ENCODE data around the gene AHNAK.
A peak's percentile ranks its signal among the peaks of the same experiment; 100 is the strongest.

Gene AHNAK

GRCh38 chr11:62420882-62421281 is 125.7 kb downstream of the AHNAK start:
- no peak for DNase-seq (ENCODE audit: low read depth)
- H3K4me3 ChIP-seq (ENCODE audit: low read depth, low read length) = no peak overlapping the region

GRCh38 chr11:62419943-62420342 is 126.7 kb downstream of the AHNAK start:
- DNase-seq (ENCODE audit: low read depth) = no peak
- no peak overlapping the region for H3K4me3 ChIP-seq (ENCODE audit: low read depth, low read length)

- no peak for DNase-seq (ENCODE audit: low read depth)
- no peak overlapping the region for H3K4me3 ChIP-seq (ENCODE audit: low read depth, low read length)
These were observed 127.2 kb downstream of the AHNAK start for GRCh38 chr11:62419314-62419929.

- no peak for DNase-seq (ENCODE audit: low read depth)
- H3K4me3 ChIP-seq (ENCODE audit: low read depth, low read length) = no peak within 1 kb of the TSS
These were observed 127.9 kb downstream of the AHNAK start, which contains the start of gene SCGB1A1 for GRCh38 chr11:62418733-62419132. Gene SCGB1A1 (plus strand): TSS chr11:62419033. CDS start chr11:62419096, 63 bp downstream.

GRCh38 chr11:62418136-62418535 is 128.5 kb downstream of the AHNAK start:
- no peak for DNase-seq (ENCODE audit: low read depth)
- no peak overlapping the region for H3K4me3 ChIP-seq (ENCODE audit: low read depth, low read length)

GRCh38 chr11:62416596-62416995 is 130.0 kb downstream of the AHNAK start:
- no peak overlapping the region for H3K4me3 ChIP-seq (ENCODE audit: low read depth, low read length)
- no peak for DNase-seq (ENCODE audit: low read depth)

GRCh38 chr11:62413060-62413696 is 133.4 kb downstream of the AHNAK start:
- H3K4me3 ChIP-seq (ENCODE audit: low read depth, low read length) = no peak overlapping the region
- no peak for DNase-seq (ENCODE audit: low read depth)

GRCh38 chr11:62411524-62411923 is 135.1 kb downstream of the AHNAK start:
- DNase-seq (ENCODE audit: low read depth) = no peak
- H3K4me3 ChIP-seq (ENCODE audit: low read depth, low read length) = no peak overlapping the region

- H3K4me3 ChIP-seq (ENCODE audit: low read depth, low read length) = no peak overlapping the region
- DNase-seq (ENCODE audit: low read depth) = no peak
These were observed 135.6 kb downstream of the AHNAK start for GRCh38 chr11:62410972-62411371.

GRCh38 chr11:62409831-62410230 is 136.8 kb downstream of the AHNAK start:
- DNase-seq (ENCODE audit: low read depth) = no peak
- no peak overlapping the region for H3K4me3 ChIP-seq (ENCODE audit: low read depth, low read length)

- H3K4me3 ChIP-seq (ENCODE audit: low read depth, low read length) = no peak overlapping the region
- DNase-seq (ENCODE audit: low read depth) = no peak
These were observed 140.6 kb downstream of the AHNAK start for GRCh38 chr11:62406034-62406433.

GRCh38 chr11:62404901-62405300 is 141.7 kb downstream of the AHNAK start:
- H3K4me3 ChIP-seq (ENCODE audit: low read depth, low read length) = no peak overlapping the region

GRCh38 chr11:62404435-62404834 is 142.2 kb downstream of the AHNAK start:
- H3K4me3 ChIP-seq (ENCODE audit: low read depth, low read length) = no peak overlapping the region
- no peak for DNase-seq (ENCODE audit: low read depth)

More at GRCh38 chr11:62404901-62405300, 141.7 kb downstream of the AHNAK start:
- DNase-seq (ENCODE audit: low read depth) = no peak

- H3K4me3 ChIP-seq (ENCODE audit: low read depth, low read length) = no peak overlapping the region
- no peak for DNase-seq (ENCODE audit: low read depth)
These were observed 143.5 kb downstream of the AHNAK start for GRCh38 chr11:62402960-62403730.

GRCh38 chr11:62402226-62402959 is 144.2 kb downstream of the AHNAK start:
- DNase-seq (ENCODE audit: low read depth) = no peak
- H3K4me3 ChIP-seq (ENCODE audit: low read depth, low read length) = no peak overlapping the region

- no peak overlapping the region for H3K4me3 ChIP-seq (ENCODE audit: low read depth, low read length)
- DNase-seq (ENCODE audit: low read depth) = no peak
These were observed 144.8 kb downstream of the AHNAK start for GRCh38 chr11:62401811-62402210.

GRCh38 chr11:62401356-62401755 is 145.2 kb downstream of the AHNAK start:
- DNase-seq (ENCODE audit: low read depth) = no peak
- H3K4me3 ChIP-seq (ENCODE audit: low read depth, low read length) = no peak overlapping the region

GRCh38 chr11:62400760-62401159 is 145.8 kb downstream of the AHNAK start:
- H3K4me3 ChIP-seq (ENCODE audit: low read depth, low read length) = no peak overlapping the region
- peak; percentile 55 for DNase-seq (ENCODE audit: low read depth)

GRCh38 chr11:62400281-62400680 is 146.3 kb downstream of the AHNAK start:
- DNase-seq (ENCODE audit: low read depth) = no peak
- H3K4me3 ChIP-seq (ENCODE audit: low read depth, low read length) = no peak overlapping the region

- H3K4me3 ChIP-seq (ENCODE audit: low read depth, low read length) = no peak overlapping the region
- DNase-seq (ENCODE audit: low read depth) = no peak
These were observed 146.7 kb downstream of the AHNAK start for GRCh38 chr11:62399878-62400266.
